Measurements from ENCODE around the gene GOLGA6C. TPM values are rescaled to one million over a fixed set of nuclear protein-coding genes. Genes with fewer than 3 reads are reported as not detected.
"Not testable (repeated sequence)": the region's sequence is repeated elsewhere in the genome, so short reads cannot be mapped to it uniquely, and the experiment has no call there.

Gene GOLGA6C
- total RNA-seq, 2 experiments from 2014 or later, result 0.28 TPM; not detected in 1

GRCh38 chr15:75225951-75226732, 32.0 kb upstream of the GOLGA6C start:
- no peaks in the 10 kb centered on the region for H3K36me3 ChIP-seq (ENCODE audit: insufficient read depth, low read length)
- no TSS peak for BruUV-seq (replicated peaks)
- no peaks in the 10 kb centered on the region for H4K20me1 ChIP-seq (ENCODE audit: insufficient read depth, low read length)
- H3K4me2 ChIP-seq (ENCODE audit: low read length), result no peak overlapping the region
- POLR2A ChIA-PET, result no interaction called here
- no peak overlapping the region for H2AFZ ChIP-seq (ENCODE audit: low read length)
- no peaks in the 10 kb centered on the region for H3K9me3 ChIP-seq (ENCODE audit: low read length)
- TF ChIP-seq EZH2phosphoT487 (IDR thresholded peaks at IDR 0.05; ENCODE audit: borderline replicate concordance, low read depth, low read length) (no peak), CTCF (conservative IDR thresholded peaks at IDR 0.05; ENCODE audit: low read length) (no peak)
- intact Hi-C loops (cut with micrococcal nuclease; ENCODE audit: unreplicated experiment), result no loop called here
- H3K79me2 ChIP-seq (ENCODE audit: insufficient read depth, low read depth, low read length), result no peaks in the 10 kb centered on the region
- H3K4me1 ChIP-seq (ENCODE audit: insufficient read depth, low read length, poor library complexity, severe bottlenecking), result peaks cover 11% of the 10 kb centered on the region
- H3K9me2 ChIP-seq (ENCODE audit: insufficient read depth, low read length), result no peaks in the 10 kb centered on the region
- H3K27ac ChIP-seq (ENCODE audit: low read depth, low read length, poor library complexity, severe bottlenecking), result no peak overlapping the region
- CTCF ChIA-PET (ENCODE audit: unreplicated experiment), result no interaction called here
- DNase-seq (ENCODE audit: low spot score), result no peak
- no peak overlapping the region for H3K4me3 ChIP-seq (ENCODE audit: low read depth, low read length, poor library complexity, severe bottlenecking)

- intact Hi-C loops (cut with micrococcal nuclease; ENCODE audit: unreplicated experiment); H3K27ac ChIP-seq (ENCODE audit: low read depth, low read length, poor library complexity, severe bottlenecking): not testable (repeated sequence)
These were observed 31.0 kb upstream of the GOLGA6C start for GRCh38 chr15:75227112-75227511.

GRCh38 chr15:75227663-75228280, 30.4 kb upstream of the GOLGA6C start:
- no peak overlapping the region for H2AFZ ChIP-seq (ENCODE audit: low read length)
- H3K36me3 ChIP-seq (ENCODE audit: insufficient read depth, low read length), result no peaks in the 10 kb centered on the region

More at GRCh38 chr15:75227112-75227511, 31.0 kb upstream of the GOLGA6C start:
- DNase-seq (ENCODE audit: low spot score); H3K9me3 ChIP-seq (ENCODE audit: low read length); H3K4me1 ChIP-seq (ENCODE audit: insufficient read depth, low read length, poor library complexity, severe bottlenecking); H3K4me2 ChIP-seq (ENCODE audit: low read length); H4K20me1 ChIP-seq (ENCODE audit: insufficient read depth, low read length); H3K9me2 ChIP-seq (ENCODE audit: insufficient read depth, low read length); BruUV-seq (replicated peaks); POLR2A ChIA-PET; H3K4me3 ChIP-seq (ENCODE audit: low read depth, low read length, poor library complexity, severe bottlenecking); H3K36me3 ChIP-seq (ENCODE audit: insufficient read depth, low read length); H2AFZ ChIP-seq (ENCODE audit: low read length); CTCF ChIA-PET (ENCODE audit: unreplicated experiment); H3K79me2 ChIP-seq (ENCODE audit: insufficient read depth, low read depth, low read length): not testable (repeated sequence)

More at GRCh38 chr15:75227663-75228280, 30.4 kb upstream of the GOLGA6C start:
- no peaks in the 10 kb centered on the region for H3K9me3 ChIP-seq (ENCODE audit: low read length)
- intact Hi-C loops (cut with micrococcal nuclease; ENCODE audit: unreplicated experiment), result no loop called here
- POLR2A ChIA-PET, result no interaction called here
- no peaks in the 10 kb centered on the region for H4K20me1 ChIP-seq (ENCODE audit: insufficient read depth, low read length)
- no peaks in the 10 kb centered on the region for H3K9me2 ChIP-seq (ENCODE audit: insufficient read depth, low read length)
- no peak overlapping the region for H3K4me3 ChIP-seq (ENCODE audit: low read depth, low read length, poor library complexity, severe bottlenecking)
- TF ChIP-seq CTCF (conservative IDR thresholded peaks at IDR 0.05; ENCODE audit: low read length), result no peak
- no peak for TF ChIP-seq EZH2phosphoT487 (IDR thresholded peaks at IDR 0.05; ENCODE audit: borderline replicate concordance, low read depth, low read length)
- H3K4me1 ChIP-seq (ENCODE audit: insufficient read depth, low read length, poor library complexity, severe bottlenecking), result peaks cover 6% of the 10 kb centered on the region
- no peak overlapping the region for H3K4me2 ChIP-seq (ENCODE audit: low read length)
- no peak for DNase-seq (ENCODE audit: low spot score)
- CTCF ChIA-PET (ENCODE audit: unreplicated experiment), result no interaction called here
- no TSS peak for BruUV-seq (replicated peaks)
- H3K79me2 ChIP-seq (ENCODE audit: insufficient read depth, low read depth, low read length), result no peaks in the 10 kb centered on the region
- no peak overlapping the region for H3K27ac ChIP-seq (ENCODE audit: low read depth, low read length, poor library complexity, severe bottlenecking)
